PFSK-1 (cell line): ENCODE measurements around the gene NPHP4.

Source experiments
- FOXP2 ChIP-seq: optimal IDR thresholded peaks from 2 replicates; pipeline ENCODE3; 2011; ENCODE audit warnings: borderline replicate concordance, control low read depth, inconsistent platforms; ENCODE audit not compliant: insufficient read depth; ENCODE audit errors: extremely low read length, extremely low read depth
- POLR2AphosphoS5 ChIP-seq: IDR thresholded peaks from 2 replicates; pipeline ENCODE4 v1.6.1; 2012; ENCODE audit warnings: low read depth, mild to moderate bottlenecking, control low read depth, low read length, moderate library complexity
- REST ChIP-seq, 2 experiments: IDR thresholded peaks; 2 replicates each; pipeline versions ENCODE4 v1.6.1 to v1.8.0; 2011 to 2012; ENCODE audit warnings: low read depth in 2 of 2, low read length in 2 of 2, control low read depth in 1 of 2, inconsistent platforms in 1 of 2, mild to moderate bottlenecking in 1 of 2, moderate library complexity in 1 of 2; ENCODE audit not compliant: insufficient read depth in 1 of 2
- SIN3A ChIP-seq: IDR thresholded peaks from 2 replicates; pipeline ENCODE4 v1.6.1; 2012; ENCODE audit warnings: mild to moderate bottlenecking, low read length, moderate library complexity, borderline replicate concordance; ENCODE audit not compliant: insufficient read depth
- TAF1 ChIP-seq: IDR thresholded peaks from 2 replicates; pipeline ENCODE4 v1.6.1; 2012; ENCODE audit warnings: low read length, control low read depth, borderline replicate concordance; ENCODE audit not compliant: insufficient read depth

Gene NPHP4

GRCh38 chr1:5979536-5980313 lies 12.5 kb downstream of the NPHP4 start:
- no peak for TF ChIP-seq REST (IDR thresholded peaks at IDR 0.05; ENCODE audit: insufficient read depth in 1 of 2, low read depth in 2 of 2, low read length in 2 of 2)
- TF ChIP-seq TAF1, result no peak
- TF ChIP-seq POLR2AphosphoS5, result no peak
- TF ChIP-seq SIN3A, result no peak
- no peak for TF ChIP-seq FOXP2

- TF ChIP-seq POLR2AphosphoS5 (no peak), SIN3A (no peak), REST (IDR thresholded peaks at IDR 0.05; ENCODE audit: insufficient read depth in 1 of 2, low read depth in 2 of 2, low read length in 2 of 2) (no peak), FOXP2 (no peak), TAF1 (no peak)
Measured at GRCh38 chr1:5978452-5978851, 13.8 kb downstream of the NPHP4 start.

GRCh38 chr1:5977494-5978444 lies 14.5 kb downstream of the NPHP4 start:
- TF ChIP-seq FOXP2 (no peak), POLR2AphosphoS5 (no peak), REST (IDR thresholded peaks at IDR 0.05; ENCODE audit: insufficient read depth in 1 of 2, low read depth in 2 of 2, low read length in 2 of 2) (no peak), SIN3A (no peak), TAF1 (no peak)

- TF ChIP-seq REST (IDR thresholded peaks at IDR 0.05; ENCODE audit: insufficient read depth in 1 of 2, low read depth in 2 of 2, low read length in 2 of 2), result no peak
- no peak for TF ChIP-seq FOXP2
- no peak for TF ChIP-seq SIN3A
- no peak for TF ChIP-seq POLR2AphosphoS5
- TF ChIP-seq TAF1, result no peak
Measured at GRCh38 chr1:5976726-5977493, 15.3 kb downstream of the NPHP4 start.
